CD4-positive, alpha-beta memory T cell (primary cell): ENCODE data around the gene ASCC2. TPM values are rescaled to one million over a fixed set of nuclear protein-coding genes. Genes with fewer than 3 reads are reported as not detected.

Experiments used
- CTCF ChIA-PET: fragments of 350-600 bp; sonication (Branson Sonifier 250); formaldehyde crosslinking; loops from one replicate; lab custom pipeline; 2021; ENCODE audit warnings: inconsistent platforms; ENCODE audit not compliant: partially characterized antibody; lab: Charles Lee
- POLR2A ChIA-PET: fragments of 350-600 bp; sonication (Branson Sonifier 250); formaldehyde crosslinking; loops from one replicate; lab custom pipeline; 2021; ENCODE audit not compliant: partially characterized antibody; lab: Charles Lee
- DNase-seq, 5 donors: peaks; one replicate each; pipeline versions ENCODE4 v3.0.0 to v3.0.0-alpha.2; 2020 to 2022; ENCODE audit warnings: mixed read lengths in 1 of 5
- H3K27ac ChIP-seq: one replicate; pipeline ENCODE4 v1.7.0; 2013; ENCODE audit warnings: low read depth, low read length
- H3K27me3 ChIP-seq: 2 replicates; pipeline ENCODE4 v1.7.0; 2013; ENCODE audit warnings: mild to moderate bottlenecking, low read length, moderate library complexity; ENCODE audit not compliant: insufficient read depth
- H3K36me3 ChIP-seq: 2 replicates; pipeline ENCODE4 v1.7.0; 2013; ENCODE audit warnings: mild to moderate bottlenecking, low read length, moderate library complexity; ENCODE audit not compliant: insufficient read depth
- H3K4me1 ChIP-seq: 2 replicates; pipeline ENCODE4 v1.7.0; 2013; ENCODE audit warnings: mild to moderate bottlenecking, low read length, moderate library complexity; ENCODE audit not compliant: insufficient read depth
- H3K4me3 ChIP-seq, 2 donors: one replicate each; pipeline ENCODE4 v1.7.0; 2013; ENCODE audit warnings: low read length in 2 of 2, mild to moderate bottlenecking in 1 of 2
- H3K9me3 ChIP-seq, 2 donors: one replicate each; pipeline ENCODE4 v1.7.0; 2013; ENCODE audit warnings: low read length in 2 of 2, control low read depth in 1 of 2; ENCODE audit not compliant: control insufficient read depth in 1 of 2
- H3K27ac Mint-ChIP-seq, 7 donors: one replicate each; pipeline ENCODE4 v1.8.0; 2020 to 2021; ENCODE audit warnings: mixed read lengths in 7 of 7, mild to moderate bottlenecking in 6 of 7, inconsistent platforms in 3 of 7, moderate library complexity in 3 of 7
- H3K27me3 Mint-ChIP-seq, 2 donors: one replicate each; pipeline ENCODE4 v1.8.0; 2020 to 2021; ENCODE audit warnings: mixed read lengths in 2 of 2
- H3K36me3 Mint-ChIP-seq, 2 donors: one replicate each; pipeline ENCODE4 v1.8.0; 2020 to 2021; ENCODE audit warnings: mixed read lengths in 2 of 2, inconsistent platforms in 1 of 2, mild to moderate bottlenecking in 1 of 2
- H3K4me1 Mint-ChIP-seq, 4 donors: one replicate each; pipeline ENCODE4 v1.8.0; 2020 to 2021; ENCODE audit warnings: mixed read lengths in 4 of 4, mild to moderate bottlenecking in 1 of 4
- H3K4me3 Mint-ChIP-seq, 8 donors: one replicate each; pipeline ENCODE4 v1.8.0; 2020 to 2021; ENCODE audit warnings: mixed read lengths in 8 of 8, mild to moderate bottlenecking in 7 of 8, moderate library complexity in 6 of 8, inconsistent platforms in 3 of 8
- H3K9me3 Mint-ChIP-seq, 8 donors: one replicate each; pipeline ENCODE4 v1.8.0; 2020 to 2021; ENCODE audit warnings: mixed read lengths in 8 of 8, mild to moderate bottlenecking in 5 of 8, inconsistent platforms in 3 of 8, moderate library complexity in 1 of 8
- intact Hi-C: fragments of 100-400 bp; cut with micrococcal nuclease; formaldehyde crosslinking; loops from one replicate; pipeline ENCODE4 v1.15.1; 2023
- polyA plus RNA-seq, 2 donors: library from polyadenylated mRNA; unstranded; fragments of 300-500 nt; fragmentation: Illumina TruSeq; gene quantifications; one replicate each; pipeline ENCODE4 v1.2.3, GENCODE V29; 2021
- total RNA-seq, 2 experiments: library from RNA; stranded (reverse); gene quantifications; one replicate each; pipeline ENCODE4 v1.2.3, GENCODE V29; 2021

The ASCC2 gene, protein sequence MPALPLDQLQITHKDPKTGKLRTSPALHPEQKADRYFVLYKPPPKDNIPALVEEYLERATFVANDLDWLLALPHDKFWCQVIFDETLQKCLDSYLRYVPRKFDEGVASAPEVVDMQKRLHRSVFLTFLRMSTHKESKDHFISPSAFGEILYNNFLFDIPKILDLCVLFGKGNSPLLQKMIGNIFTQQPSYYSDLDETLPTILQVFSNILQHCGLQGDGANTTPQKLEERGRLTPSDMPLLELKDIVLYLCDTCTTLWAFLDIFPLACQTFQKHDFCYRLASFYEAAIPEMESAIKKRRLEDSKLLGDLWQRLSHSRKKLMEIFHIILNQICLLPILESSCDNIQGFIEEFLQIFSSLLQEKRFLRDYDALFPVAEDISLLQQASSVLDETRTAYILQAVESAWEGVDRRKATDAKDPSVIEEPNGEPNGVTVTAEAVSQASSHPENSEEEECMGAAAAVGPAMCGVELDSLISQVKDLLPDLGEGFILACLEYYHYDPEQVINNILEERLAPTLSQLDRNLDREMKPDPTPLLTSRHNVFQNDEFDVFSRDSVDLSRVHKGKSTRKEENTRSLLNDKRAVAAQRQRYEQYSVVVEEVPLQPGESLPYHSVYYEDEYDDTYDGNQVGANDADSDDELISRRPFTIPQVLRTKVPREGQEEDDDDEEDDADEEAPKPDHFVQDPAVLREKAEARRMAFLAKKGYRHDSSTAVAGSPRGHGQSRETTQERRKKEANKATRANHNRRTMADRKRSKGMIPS
- total RNA-seq: 10 to 100 TPM; 82.3 to 88.7 TPM
- 10 to 100 TPM; 21.4 to 67.8 TPM for polyA plus RNA-seq

DNA sequence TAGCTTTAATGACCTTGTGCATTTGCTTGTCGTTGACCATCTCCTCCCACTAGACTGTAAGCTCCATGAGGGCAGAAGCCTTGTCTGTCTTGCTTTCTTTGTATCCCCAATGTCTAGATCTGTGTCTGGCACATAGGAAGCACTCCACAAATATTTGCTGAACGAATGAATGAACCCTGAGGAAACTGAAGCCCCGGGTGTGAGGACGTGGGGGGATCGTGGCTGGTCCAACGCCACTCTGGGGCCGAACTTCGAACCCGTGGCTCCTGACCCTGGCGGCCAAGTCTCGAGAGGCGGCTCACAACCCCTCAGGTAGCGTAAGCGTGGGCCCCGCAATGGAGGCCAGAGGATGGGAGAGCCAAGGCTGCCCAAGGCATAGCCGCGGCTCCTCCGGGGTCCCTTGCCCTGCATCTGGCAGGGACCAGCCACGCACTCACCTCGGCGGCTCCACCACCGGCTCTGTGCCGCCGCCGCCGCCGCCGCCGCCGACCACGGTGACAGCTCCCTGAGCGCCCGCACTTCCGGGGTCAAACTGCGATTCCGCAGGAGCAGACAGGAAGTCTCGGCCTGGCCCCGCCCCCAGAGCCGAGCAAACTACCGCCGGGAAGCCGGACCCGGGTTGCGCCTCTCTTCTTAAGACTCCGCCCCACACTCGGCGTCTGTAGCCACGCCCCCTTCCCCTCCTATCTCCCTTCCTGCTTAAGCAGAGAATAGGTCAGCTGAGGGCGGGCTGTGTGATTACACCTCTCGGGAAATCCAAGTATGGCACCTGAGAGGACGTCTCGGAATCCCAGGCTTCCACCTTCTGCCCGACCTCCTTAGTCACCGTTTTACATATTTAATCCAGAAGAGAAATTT, at the start of gene ASCC2:
ASCC2 (minus strand) TSS at position 534 of the 858 bp plus-strand sequence. CDS start 5,949 bp downstream, outside the sequence.
- peaks cover 32% of the 10 kb centered on the region for H3K4me1 ChIP-seq
- CTCF ChIA-PET: interaction anchor here (0.9 to 1.7 kb wide), 7 partner anchors 43 to 648 kb away, joined by 3 to 5 read pairs (median 3); partner anchors contain the start of genes MTMR3, UQCR10 and ZMAT5
- peak within 1 kb of the TSS; percentile 80 to 89 for H3K4me3 ChIP-seq
- H3K36me3 ChIP-seq: no peaks in the 10 kb centered on the region
- peak within 1 kb of the TSS; percentile 94 to 99 (median 98) for H3K27ac Mint-ChIP-seq
- peaks cover 12 to 27% of the 10 kb centered on the region in 2 donors for H3K36me3 Mint-ChIP-seq
- peak; percentile 96 to 99 (median 98) for DNase-seq
- peaks cover 29 to 48% (median 35%) of the 10 kb centered on the region in 4 donors for H3K4me1 Mint-ChIP-seq
- peak within 1 kb of the TSS; percentile 72 for H3K27ac ChIP-seq
- H3K27me3 ChIP-seq: no peaks in the 10 kb centered on the region
- no peaks in the 10 kb centered on the region for H3K9me3 Mint-ChIP-seq
- H3K27me3 Mint-ChIP-seq: no peaks in the 10 kb centered on the region
- peak within 1 kb of the TSS; percentile 93 to 99 (median 97) for H3K4me3 Mint-ChIP-seq
- intact Hi-C loops: loop anchor here (1.0 to 2.0 kb wide), 4 partner anchors 45 to 257 kb away; partner anchors contain the start of genes MTMR3, NIPSNAP1, UQCR10 and ZMAT5
- POLR2A ChIA-PET: interaction anchor here (0.5 to 2.8 kb wide), 11 partner anchors 12 to 586 kb away, joined by 3 to 20 read pairs (median 4); partner anchors contain the start of genes MTMR3, THOC5, UQCR10 and ZMAT5
- H3K9me3 ChIP-seq: no peaks in the 10 kb centered on the region

DNA sequence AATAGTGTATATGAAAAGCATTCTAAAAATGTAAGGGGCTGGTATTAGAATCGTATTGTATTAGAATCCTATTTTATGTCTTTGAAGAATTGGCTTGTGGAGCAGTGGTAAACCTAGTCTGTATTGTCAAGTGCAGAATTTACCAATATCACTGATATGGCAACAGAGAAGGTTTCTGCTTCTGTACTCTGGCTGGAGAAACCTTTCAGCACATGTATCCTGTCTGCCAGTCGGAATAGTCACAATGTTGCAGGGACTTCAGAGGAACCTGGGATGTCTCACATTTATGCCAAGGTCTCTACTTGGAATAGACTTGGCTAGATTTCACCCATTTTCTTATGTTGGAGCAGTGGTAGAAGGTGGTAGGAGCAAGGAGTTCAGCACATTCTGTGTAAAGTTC, 49.3 kb upstream of the ASCC2 start:
- ChIA-PET CTCF (no interaction called here), POLR2A (no interaction called here)
- Histone ChIP-seq H3K36me3 (no peaks in the 10 kb centered on the region), H3K9me3 (no peaks in the 10 kb centered on the region), H3K4me1 (peaks cover 44% of the 10 kb centered on the region), H3K27ac (no peak overlapping the region), H3K4me3 (no peak overlapping the region), H3K27me3 (no peaks in the 10 kb centered on the region)
- no peaks in the 10 kb centered on the region for H3K9me3 Mint-ChIP-seq
- no peaks in the 10 kb centered on the region for H3K27me3 Mint-ChIP-seq
- no peak overlapping the region for H3K4me3 Mint-ChIP-seq
- peaks cover 0 to 6% of the 10 kb centered on the region in 2 donors for H3K36me3 Mint-ChIP-seq
- intact Hi-C loops: loop anchor here (10.0 kb wide), 1 partner anchor 97 kb away; no protein-coding TSS in a partner anchor
- H3K4me1 Mint-ChIP-seq: peaks cover 18 to 24% (median 22%) of the 10 kb centered on the region in 4 donors
- DNase-seq: no peak
- H3K27ac Mint-ChIP-seq: no peak overlapping the region

DNA sequence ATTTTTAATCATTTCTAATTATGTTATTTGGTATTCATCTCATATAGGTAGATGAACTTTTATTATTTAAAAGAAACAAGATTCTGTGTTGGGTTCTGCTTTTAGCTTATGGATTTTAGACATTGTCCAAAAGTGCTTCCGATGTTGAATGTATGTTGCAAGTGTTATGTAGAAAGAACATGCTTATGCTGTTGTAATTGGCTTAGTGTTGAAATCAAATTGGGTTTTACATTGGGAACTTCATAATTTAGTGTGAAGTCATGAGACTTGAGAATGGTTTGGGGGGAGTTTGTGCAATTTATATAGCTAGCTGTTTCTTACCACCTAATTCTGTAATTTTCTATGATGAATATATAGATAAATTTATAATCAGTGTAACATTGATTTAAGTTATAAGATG, 48.5 kb upstream of the ASCC2 start:
- Histone ChIP-seq H3K4me3 (no peak overlapping the region), H3K27me3 (no peaks in the 10 kb centered on the region), H3K27ac (no peak overlapping the region), H3K36me3 (no peaks in the 10 kb centered on the region), H3K9me3 (no peaks in the 10 kb centered on the region), H3K4me1 (peaks cover 39% of the 10 kb centered on the region)
- CTCF ChIA-PET: no interaction called here
- DNase-seq: no peak
- POLR2A ChIA-PET: no interaction called here
- Mint-ChIP-seq H3K27me3 (no peaks in the 10 kb centered on the region), H3K9me3 (no peaks in the 10 kb centered on the region), H3K4me1 (peaks cover 12 to 23% (median 19%) of the 10 kb centered on the region in 4 donors), H3K4me3 (no peak overlapping the region), H3K36me3 (peaks cover 0 to 6% of the 10 kb centered on the region in 2 donors), H3K27ac (no peak overlapping the region)
- intact Hi-C loops: loop anchor here (10.0 kb wide), 1 partner anchor 98 kb away; no protein-coding TSS in a partner anchor

DNA sequence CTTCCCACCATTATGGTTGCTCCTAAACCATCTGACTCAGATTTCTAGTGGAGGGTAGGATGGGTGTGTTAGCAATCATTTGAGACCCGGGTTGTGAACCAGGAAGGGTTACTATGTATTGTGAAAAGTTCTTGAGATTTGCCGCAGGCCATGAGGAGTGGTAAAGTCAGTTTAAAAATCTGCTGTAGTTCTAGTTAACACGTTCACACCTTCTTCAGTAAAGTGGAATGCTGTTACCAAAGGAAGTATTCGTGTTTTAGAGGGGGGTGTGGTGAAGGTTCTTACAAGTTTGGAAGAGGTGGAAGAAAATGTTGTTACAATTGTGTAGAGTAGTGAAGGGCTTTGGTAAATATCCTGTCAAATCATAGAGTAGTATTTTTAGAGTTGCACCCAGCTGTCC, 47.5 kb upstream of the ASCC2 start:
- H3K4me1 Mint-ChIP-seq: peaks cover 7 to 20% (median 15%) of the 10 kb centered on the region in 4 donors
- no peaks in the 10 kb centered on the region for H3K9me3 ChIP-seq
- intact Hi-C loops: loop anchor here (10.0 kb wide), 1 partner anchor 99 kb away; no protein-coding TSS in a partner anchor
- H3K4me3 Mint-ChIP-seq: no peak overlapping the region
- H3K27ac Mint-ChIP-seq: no peak overlapping the region
- H3K27me3 Mint-ChIP-seq: no peaks in the 10 kb centered on the region
- H3K27me3 ChIP-seq: no peaks in the 10 kb centered on the region
- H3K4me1 ChIP-seq: peaks cover 39% of the 10 kb centered on the region
- H3K36me3 ChIP-seq: no peaks in the 10 kb centered on the region
- peaks cover 0 to 6% of the 10 kb centered on the region in 2 donors for H3K36me3 Mint-ChIP-seq
- CTCF ChIA-PET: no interaction called here
- H3K4me3 ChIP-seq: no peak overlapping the region
- DNase-seq: no peak
- POLR2A ChIA-PET: no interaction called here
- H3K9me3 Mint-ChIP-seq: no peaks in the 10 kb centered on the region
- H3K27ac ChIP-seq: no peak overlapping the region

DNA sequence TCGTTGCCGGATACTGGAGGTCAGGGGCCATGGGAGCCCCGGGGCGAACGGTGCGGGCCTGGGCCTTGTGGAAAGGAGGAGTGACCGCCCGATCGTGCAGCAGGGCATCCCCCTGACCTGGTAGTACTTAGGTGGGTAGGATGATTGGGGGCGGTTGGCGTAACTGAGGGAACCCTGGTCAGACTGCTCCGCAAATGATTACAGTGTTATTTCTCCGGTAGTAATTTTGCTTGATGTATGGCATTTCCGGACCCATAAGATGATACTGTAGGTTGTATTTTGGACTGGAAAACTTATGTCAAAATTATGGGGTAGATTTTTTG, 45.7 kb upstream of the ASCC2 start:
- Histone ChIP-seq H3K36me3 (no peaks in the 10 kb centered on the region), H3K9me3 (no peaks in the 10 kb centered on the region), H3K4me1 (peaks cover 39% of the 10 kb centered on the region), H3K27me3 (no peaks in the 10 kb centered on the region), H3K4me3 (peak overlapping the region; percentile 45 to 83), H3K27ac (peak overlapping the region; percentile 82)
- ChIA-PET POLR2A (interaction anchor here (0.8 to 2.5 kb wide), 6 partner anchors 10 to 540 kb away, joined by 3 to 20 read pairs (median 4); partner anchors contain the start of genes ASCC2, THOC5 and ZMAT5), CTCF (no interaction called here)
- H3K27ac Mint-ChIP-seq: peak overlapping the region; percentile 73 to 93 (median 89)
- peaks cover 4 to 18% (median 12%) of the 10 kb centered on the region in 4 donors for H3K4me1 Mint-ChIP-seq
- no peaks in the 10 kb centered on the region for H3K27me3 Mint-ChIP-seq
- H3K9me3 Mint-ChIP-seq: no peaks in the 10 kb centered on the region
- intact Hi-C loops: loop anchor here (1.0 to 10.0 kb wide), 5 partner anchors 45 to 280 kb away; partner anchors contain the start of genes ASCC2, NF2, UQCR10 and ZMAT5
- H3K4me3 Mint-ChIP-seq: peak overlapping the region in 7 of 8 donors; percentile 89 to 93 (median 91)
- peaks cover 0 to 6% of the 10 kb centered on the region in 2 donors for H3K36me3 Mint-ChIP-seq
- DNase-seq: peak in 1 of 5 donors; percentile 8

DNA sequence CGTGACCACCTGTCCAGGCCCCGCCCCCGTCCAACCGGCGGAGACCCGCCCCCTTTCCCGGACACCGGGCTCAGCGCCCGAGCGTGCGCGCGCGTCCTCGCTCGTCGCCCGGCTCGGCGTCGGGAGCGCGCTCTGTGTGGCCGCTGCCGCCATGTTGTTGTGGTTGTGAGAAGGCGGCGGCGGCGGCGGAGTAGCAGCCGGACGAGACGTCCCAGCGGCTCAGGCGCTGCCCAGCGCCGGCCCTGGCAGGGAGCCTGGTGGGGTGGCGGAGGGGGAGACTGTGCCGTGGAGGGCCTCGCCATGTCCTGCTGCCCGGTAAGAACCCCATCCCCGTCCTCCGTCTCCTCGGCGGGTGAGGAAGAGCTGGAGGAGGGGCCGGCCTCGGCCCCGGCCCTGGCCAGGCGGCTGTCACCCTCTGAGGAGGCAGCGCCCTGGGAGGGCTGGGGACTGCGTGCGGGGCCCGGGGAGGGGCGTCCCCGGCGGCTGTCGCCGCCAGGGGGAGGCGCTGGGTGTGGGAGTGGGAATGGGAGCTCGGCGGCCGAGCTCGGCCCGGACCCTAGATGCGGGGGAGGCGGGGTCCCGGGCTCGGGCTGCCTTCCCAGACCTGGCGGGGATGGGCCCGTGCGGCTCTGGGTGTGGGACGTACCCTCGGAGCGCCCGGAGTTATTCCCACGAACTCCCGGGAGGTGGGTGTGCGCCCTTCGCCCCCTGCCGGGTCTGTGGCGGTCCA, 45.1 kb upstream of the ASCC2 start, which contains the start of gene MTMR3:
MTMR3 (plus strand) TSS at position 130 of the 730 bp plus-strand sequence. CDS start 87,886 bp downstream, outside the sequence.
- intact Hi-C loops: loop anchor here (1.0 to 10.0 kb wide), 5 partner anchors 45 to 280 kb away; partner anchors contain the start of genes ASCC2, NF2, UQCR10 and ZMAT5
- POLR2A ChIA-PET: interaction anchor here (0.6 to 2.5 kb wide), 9 partner anchors 9 to 1516 kb away, joined by 3 to 20 read pairs (median 4); partner anchors contain the start of genes ASCC2, DRG1, THOC5 and ZMAT5

More for the DNA sequence above, 45.1 kb upstream of the ASCC2 start, which contains the start of gene MTMR3:
- Mint-ChIP-seq H3K36me3 (peaks cover 0 to 6% of the 10 kb centered on the region in 2 donors), H3K27me3 (no peaks in the 10 kb centered on the region), H3K4me3 (peak within 1 kb of the TSS; percentile 85 to 93 (median 91)), H3K9me3 (no peaks in the 10 kb centered on the region), H3K27ac (peak within 1 kb of the TSS; percentile 73 to 93 (median 89)), H3K4me1 (peaks cover under 1 to 14% (median 8%) of the 10 kb centered on the region in 4 donors)
- CTCF ChIA-PET: interaction anchor here (1.1 kb wide), 1 partner anchor 45 kb away, joined by 3 read pairs; the partner anchor contains the start of gene ASCC2
- Histone ChIP-seq H3K27ac (peak within 1 kb of the TSS; percentile 82), H3K4me3 (peak within 1 kb of the TSS; percentile 45 to 83), H3K27me3 (no peaks in the 10 kb centered on the region), H3K4me1 (peaks cover 39% of the 10 kb centered on the region), H3K9me3 (no peaks in the 10 kb centered on the region), H3K36me3 (no peaks in the 10 kb centered on the region)
- DNase-seq: peak; percentile 82 to 91 (median 86)
